Fibroblast of pulmonary artery (primary cell): ENCODE results near the gene KLF15.
"Not testable (repeated sequence)": the region's sequence is repeated elsewhere in the genome, so short reads cannot be mapped to it uniquely, and the experiment has no call there.

ENCODE experiments used
- DNase-seq: peaks from one replicate; pipeline ENCODE4 v3.0.0-alpha.2; 2010; ENCODE audit warnings: low read depth
- H3K4me3 ChIP-seq: replicated peaks from 2 replicates; pipeline ENCODE4 v1.5.1; 2011; ENCODE audit warnings: low read depth, mild to moderate bottlenecking, control low read depth, low read length, moderate library complexity
- TF ChIP-seq, protein P1 (sequence below): IDR thresholded peaks from 2 replicates; pipeline ENCODE4 v1.5.1; 2011; ENCODE audit warnings: mild to moderate bottlenecking, control low read depth, low read length, inconsistent platforms; ENCODE audit errors: missing control alignments

The KLF15 gene

DNA sequence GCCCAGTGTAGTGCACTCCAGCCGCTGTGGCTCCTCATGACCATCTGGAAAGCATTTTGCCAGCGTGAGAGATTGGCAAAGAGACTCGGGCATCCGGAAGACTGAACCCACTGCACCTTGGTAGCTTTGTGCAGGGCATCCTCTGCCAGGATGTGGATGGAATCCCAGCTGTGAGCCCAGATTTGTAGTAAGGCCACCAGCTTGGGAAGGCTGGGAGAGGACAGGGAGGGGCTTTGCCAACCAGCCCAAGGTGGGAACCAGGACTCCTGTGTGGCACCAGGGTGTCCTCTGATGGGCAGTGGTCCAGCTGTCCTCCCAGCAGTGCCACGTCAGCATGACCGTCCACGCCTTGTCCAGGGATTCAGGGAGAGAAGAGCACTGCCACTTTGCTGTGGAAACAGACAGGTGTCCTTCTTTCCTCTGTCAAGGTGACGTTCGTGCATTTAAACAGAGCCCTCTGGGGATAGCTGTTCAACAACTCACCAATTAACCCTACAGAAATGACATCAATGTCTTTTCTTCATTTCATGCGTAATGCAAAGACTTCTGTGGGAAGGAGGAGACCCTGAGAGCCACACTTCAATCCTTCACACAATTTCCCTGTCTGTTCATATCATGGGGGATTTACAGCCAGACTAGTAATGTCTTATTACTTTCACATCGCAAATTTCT is 19.1 kb downstream of the KLF15 start:
- DNase-seq: no peak
- TF ChIP-seq, protein P1, sequence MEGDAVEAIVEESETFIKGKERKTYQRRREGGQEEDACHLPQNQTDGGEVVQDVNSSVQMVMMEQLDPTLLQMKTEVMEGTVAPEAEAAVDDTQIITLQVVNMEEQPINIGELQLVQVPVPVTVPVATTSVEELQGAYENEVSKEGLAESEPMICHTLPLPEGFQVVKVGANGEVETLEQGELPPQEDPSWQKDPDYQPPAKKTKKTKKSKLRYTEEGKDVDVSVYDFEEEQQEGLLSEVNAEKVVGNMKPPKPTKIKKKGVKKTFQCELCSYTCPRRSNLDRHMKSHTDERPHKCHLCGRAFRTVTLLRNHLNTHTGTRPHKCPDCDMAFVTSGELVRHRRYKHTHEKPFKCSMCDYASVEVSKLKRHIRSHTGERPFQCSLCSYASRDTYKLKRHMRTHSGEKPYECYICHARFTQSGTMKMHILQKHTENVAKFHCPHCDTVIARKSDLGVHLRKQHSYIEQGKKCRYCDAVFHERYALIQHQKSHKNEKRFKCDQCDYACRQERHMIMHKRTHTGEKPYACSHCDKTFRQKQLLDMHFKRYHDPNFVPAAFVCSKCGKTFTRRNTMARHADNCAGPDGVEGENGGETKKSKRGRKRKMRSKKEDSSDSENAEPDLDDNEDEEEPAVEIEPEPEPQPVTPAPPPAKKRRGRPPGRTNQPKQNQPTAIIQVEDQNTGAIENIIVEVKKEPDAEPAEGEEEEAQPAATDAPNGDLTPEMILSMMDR: no peak

DNA sequence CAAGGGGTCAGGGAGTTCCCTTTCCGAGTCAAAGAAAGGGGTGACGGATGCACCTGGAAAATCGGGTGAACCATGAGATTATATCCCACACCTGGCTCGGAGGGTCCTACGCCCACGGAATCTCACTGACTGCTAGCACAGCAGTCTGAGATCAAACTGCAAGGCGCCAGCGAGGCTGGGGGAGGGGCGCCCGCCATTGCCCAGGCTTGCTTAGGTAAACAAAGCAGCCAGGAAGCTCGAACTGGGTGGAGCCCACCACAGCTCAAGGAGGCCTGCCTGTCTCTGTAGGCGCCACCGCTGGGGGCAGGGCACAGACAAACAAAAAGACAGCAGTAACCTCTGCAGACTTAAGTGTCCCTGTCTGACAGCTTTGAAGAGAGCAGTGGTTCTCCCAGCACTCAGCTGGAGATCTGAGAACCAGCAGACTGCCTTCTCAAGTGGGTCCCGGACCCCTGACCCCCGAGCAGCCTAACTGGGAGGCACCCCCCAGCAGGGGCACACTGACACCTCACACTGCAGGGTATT is 25.3 kb downstream of the KLF15 start:
- DNase-seq: not testable (repeated sequence)

More for the DNA sequence above, 19.1 kb downstream of the KLF15 start:
- H3K4me3 ChIP-seq: no peak overlapping the region

GRCh38 chr3:126329927-126330725 is 27.1 kb downstream of the KLF15 start:
- H3K4me3 ChIP-seq: no peak overlapping the region
- TF ChIP-seq, protein P1: no peak
- no peak for DNase-seq

More for the DNA sequence above, 25.3 kb downstream of the KLF15 start:
- not testable (repeated sequence) for H3K4me3 ChIP-seq

DNA sequence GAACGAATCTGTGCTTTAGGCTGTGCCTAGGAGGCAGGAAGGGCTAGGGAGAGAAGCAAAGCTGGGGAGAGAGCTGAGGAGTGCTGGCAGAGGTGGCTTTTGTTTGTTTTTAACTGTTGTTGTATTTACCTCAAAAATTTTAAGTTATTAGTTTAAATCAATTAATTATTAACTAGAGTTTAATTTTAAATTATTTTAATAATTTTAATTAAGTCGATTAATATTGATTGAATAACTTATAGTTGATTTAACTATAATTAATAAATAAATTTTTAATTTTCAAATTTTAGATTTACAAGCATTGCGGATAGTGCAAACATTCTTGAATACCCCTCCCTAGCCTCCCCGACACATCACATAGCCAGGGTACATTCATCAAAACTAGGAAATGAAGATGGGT is 30.6 kb downstream of the KLF15 start:
- TF ChIP-seq, protein P1: no peak
- no peak overlapping the region for H3K4me3 ChIP-seq
- no peak for DNase-seq

DNA sequence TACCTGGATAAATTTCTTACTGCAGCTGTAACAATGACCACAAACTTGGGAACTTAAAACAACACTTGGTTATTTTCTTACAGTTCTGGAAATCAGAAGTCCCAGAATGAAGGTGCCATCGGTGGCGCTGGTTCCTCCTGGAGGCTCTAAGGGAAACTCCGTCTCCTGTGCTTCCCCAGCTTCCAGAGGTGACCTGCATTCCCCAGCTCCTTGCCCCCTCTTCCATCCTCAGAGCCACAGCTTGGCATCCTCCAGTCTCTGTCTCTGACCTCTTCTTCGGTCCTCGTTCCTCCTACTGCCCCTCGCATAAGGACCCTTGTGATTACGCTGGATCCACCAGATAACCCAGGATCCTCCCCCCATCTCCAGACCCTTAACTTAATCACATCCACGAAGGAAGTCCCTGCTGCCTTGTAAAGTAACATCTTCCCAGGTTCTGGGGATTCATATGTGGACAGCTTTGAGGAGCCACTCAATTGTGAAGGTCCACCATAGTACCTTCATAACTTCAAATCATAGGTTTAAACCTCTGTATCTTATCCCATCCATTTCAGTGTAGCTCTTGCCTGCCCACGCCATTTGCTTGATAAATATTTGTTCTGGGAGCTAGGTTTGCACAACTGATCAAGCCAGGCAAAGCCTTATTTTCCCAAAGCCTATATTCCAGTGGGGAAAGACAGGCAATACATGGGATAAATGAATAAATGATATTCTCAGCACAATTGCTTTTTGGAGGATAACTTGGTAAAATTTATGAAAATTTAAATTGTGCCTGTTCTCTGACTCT is 34.8 kb downstream of the KLF15 start:
- no peak overlapping the region for H3K4me3 ChIP-seq
- TF ChIP-seq, protein P1: no peak
- no peak for DNase-seq

GRCh38 chr3:126321490-126321889 is 35.7 kb downstream of the KLF15 start:
- H3K4me3 ChIP-seq: no peak overlapping the region
- TF ChIP-seq, protein P1: no peak
- DNase-seq: no peak
